OCI-LY7 (cell line): Measurements from ENCODE around the gene MTCL1. TPM values are rescaled to one million over a fixed set of nuclear protein-coding genes. Genes with fewer than 3 reads are reported as not detected.

Experiments
- BruUV-seq: library from RNA; stranded (reverse); fragments of 400-500 nt; replicated peaks from 2 replicates; lab custom pipeline; 2021; lab: Mats Ljungman, UMichigan
- CTCF ChIA-PET: fragments of 300-600 bp; sonication (Branson Sonifier 250); formaldehyde crosslinking; loops from one replicate; lab custom pipeline; 2022; ENCODE audit warnings: antibody characterized with exemption; ENCODE audit not compliant: unreplicated experiment; lab: Charles Lee
- POLR2A ChIA-PET: fragments of 300-600 bp; sonication (Branson Sonifier 250); formaldehyde crosslinking; loops from one replicate; lab custom pipeline; 2022; ENCODE audit warnings: antibody characterized with exemption; lab: Charles Lee
- DNase-seq: peaks from one replicate; pipeline ENCODE4 v3.0.0-alpha.2; 2015; ENCODE audit warnings: low spot score
- H2AFZ ChIP-seq: fragments of 200-600 bp; sonication (generic), shearing (Covaris generic); 2 replicates; pipeline ENCODE4 v1.6.1; 2014; ENCODE audit warnings: mild to moderate bottlenecking, antibody characterized with exemption, low read length, moderate library complexity
- H3K27ac ChIP-seq: fragments of 200-600 bp; sonication (generic); 2 replicates; pipeline ENCODE4 v1.5.1; 2014; ENCODE audit warnings: mixed run types, low read depth, mild to moderate bottlenecking, moderate library complexity, low read length, inconsistent platforms; ENCODE audit not compliant: poor library complexity, severe bottlenecking
- H3K36me3 ChIP-seq: fragments of 200-600 bp; sonication (generic); 2 replicates; pipeline ENCODE4 v1.6.1; 2014; ENCODE audit warnings: mild to moderate bottlenecking, antibody characterized with exemption, low read length, moderate library complexity, mixed read lengths; ENCODE audit not compliant: insufficient read depth
- H3K4me1 ChIP-seq: fragments of 200-600 bp; sonication (generic); 2 replicates; pipeline ENCODE4 v1.5.1; 2014; ENCODE audit warnings: mild to moderate bottlenecking, low read length; ENCODE audit not compliant: insufficient read depth, poor library complexity, severe bottlenecking
- H3K4me2 ChIP-seq: fragments of 200-600 bp; sonication (generic); 2 replicates; pipeline ENCODE4 v1.6.1; 2014; ENCODE audit warnings: mild to moderate bottlenecking, low read length
- H3K4me3 ChIP-seq: fragments of 200-600 bp; sonication (generic); 2 replicates; pipeline ENCODE4 v1.5.1; 2014; ENCODE audit warnings: mild to moderate bottlenecking, low read depth, low read length; ENCODE audit not compliant: poor library complexity, severe bottlenecking
- H3K79me2 ChIP-seq: fragments of 200-600 bp; sonication (generic); 2 replicates; pipeline ENCODE4 v1.6.1; 2016; ENCODE audit warnings: low read depth, mild to moderate bottlenecking, low read length, moderate library complexity, mixed read lengths; ENCODE audit not compliant: insufficient read depth
- H3K9me2 ChIP-seq: fragments of 200-600 bp; sonication (generic); 2 replicates; pipeline ENCODE4 v1.6.1; 2016; ENCODE audit warnings: mild to moderate bottlenecking, low read length, mixed read lengths; ENCODE audit not compliant: insufficient read depth
- H3K9me3 ChIP-seq: fragments of 200-600 bp; sonication (generic); 2 replicates; pipeline ENCODE4 v1.6.1; 2014; ENCODE audit warnings: mild to moderate bottlenecking, mixed run types, low read length, mixed read lengths
- H4K20me1 ChIP-seq: fragments of 200-600 bp; sonication (generic); 2 replicates; pipeline ENCODE4 v1.6.1; 2014; ENCODE audit warnings: mild to moderate bottlenecking, antibody characterized with exemption, low read length, moderate library complexity, mixed read lengths; ENCODE audit not compliant: insufficient read depth
- CTCF ChIP-seq: fragments of 200-600 bp; sonication (generic); conservative IDR thresholded peaks from 2 replicates; pipeline ENCODE4 v1.5.1; 2014; ENCODE audit warnings: mild to moderate bottlenecking, antibody characterized with exemption, low read length, moderate library complexity, mixed read lengths
- EZH2phosphoT487 ChIP-seq: fragments of 200-600 bp; sonication (generic); IDR thresholded peaks from 2 replicates; pipeline ENCODE4 v1.6.1; 2018; ENCODE audit warnings: low read depth, borderline replicate concordance, mild to moderate bottlenecking, mixed run types, antibody characterized with exemption, low read length, moderate library complexity, mixed read lengths
- intact Hi-C: fragments of 100-400 bp; cut with micrococcal nuclease; formaldehyde crosslinking; loops from one replicate; pipeline ENCODE4 v1.10.0; 2022; ENCODE audit not compliant: unreplicated experiment
- total RNA-seq, 2 experiments: library from RNA; depleted of rRNA in 1 of 2; stranded (reverse); fragments of >200 nt in 1 of 2; shearing (Covaris generic) in 1 of 2; gene quantifications; 2 replicates each; pipeline ENCODE4 v1.2.3, GENCODE V29; 2014 to 2022

MTCL1 gene
- total RNA-seq, 2 experiments from 2014 or later, result 96.8 to 159 TPM

DNA sequence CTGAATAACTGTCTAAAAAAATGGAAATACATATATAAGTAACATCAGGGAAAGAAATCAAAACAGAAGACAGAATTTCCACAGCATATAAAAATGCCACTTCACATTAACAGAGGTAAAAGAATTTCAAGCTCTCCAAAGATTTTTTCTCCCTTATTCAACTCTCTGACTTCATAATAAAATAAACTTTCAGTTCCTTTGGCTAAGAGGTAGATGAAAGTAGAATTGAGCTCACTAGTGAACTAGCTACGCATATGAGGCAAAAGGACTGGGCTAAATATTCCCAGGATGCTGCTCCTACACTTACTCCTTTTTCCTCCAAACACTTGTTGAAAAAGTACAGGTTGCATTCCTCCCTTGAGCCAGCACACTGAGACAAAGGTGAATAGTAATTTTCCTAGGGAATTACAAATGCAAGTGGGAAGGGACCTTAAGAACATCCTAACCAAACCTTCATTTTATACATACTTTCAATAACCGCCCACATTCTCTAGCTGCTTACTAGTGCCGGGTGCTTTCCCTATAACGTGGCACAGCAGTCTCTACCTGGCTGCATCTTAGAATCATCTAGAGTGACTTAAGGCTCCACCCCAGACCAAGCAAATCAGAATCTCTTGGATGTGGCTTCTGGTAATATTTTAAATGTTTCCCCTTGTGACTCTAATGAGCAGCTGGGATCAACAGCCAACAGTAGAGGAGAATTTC lies 136.6 kb downstream of the MTCL1 start:
- H3K4me1 ChIP-seq, result no peaks in the 10 kb centered on the region
- H3K4me3 ChIP-seq, result no peak overlapping the region
- peaks cover 10% of the 10 kb centered on the region; the same call in 1 of the 2 replicates for H3K9me3 ChIP-seq
- no peak for DNase-seq
- TF ChIP-seq EZH2phosphoT487 (no peak), CTCF (no peak)
- H3K9me2 ChIP-seq, result no peaks in the 10 kb centered on the region
- ChIA-PET CTCF (no interaction called here), POLR2A (interaction anchor here (0.7 to 2.1 kb wide), 5 partner anchors 9 to 59 kb away, joined by 3 to 8 read pairs (median 5); no protein-coding TSS in a partner anchor)
- H2AFZ ChIP-seq, result no peak overlapping the region
- H3K36me3 ChIP-seq, result no peaks in the 10 kb centered on the region
- no peak overlapping the region for H3K27ac ChIP-seq
- no peaks in the 10 kb centered on the region for H4K20me1 ChIP-seq
- intact Hi-C loops, result no loop called here
- BruUV-seq, result no TSS peak
- H3K79me2 ChIP-seq, result no peaks in the 10 kb centered on the region
- no peak overlapping the region for H3K4me2 ChIP-seq

DNA sequence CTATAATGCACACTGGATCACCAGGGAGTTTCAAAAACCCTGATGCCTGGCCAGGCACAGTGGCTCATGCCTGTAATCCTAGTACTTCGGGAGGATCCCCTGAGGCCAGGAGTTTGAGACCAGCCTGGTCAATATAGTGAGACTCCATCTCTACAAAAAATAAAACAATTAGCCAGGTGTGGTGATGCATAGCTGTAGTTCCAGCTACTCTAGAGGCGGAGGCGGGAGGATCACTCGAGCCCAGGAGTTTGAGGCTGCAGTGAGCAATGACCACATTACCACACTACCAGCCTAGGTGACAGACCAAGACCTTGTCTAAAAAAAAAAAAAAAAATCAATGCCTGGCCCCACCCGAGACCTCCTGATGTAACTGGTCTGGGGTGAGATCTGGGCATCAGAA lies 137.2 kb downstream of the MTCL1 start:
- Histone ChIP-seq H3K36me3 (no peaks in the 10 kb centered on the region), H3K4me2 (no peak overlapping the region), H3K79me2 (no peaks in the 10 kb centered on the region), H2AFZ (no peak overlapping the region), H4K20me1 (no peaks in the 10 kb centered on the region), H3K4me3 (no peak overlapping the region), H3K9me3 (peaks cover 4% of the 10 kb centered on the region; the same call in 1 of the 2 replicates), H3K4me1 (no peaks in the 10 kb centered on the region), H3K27ac (no peak overlapping the region), H3K9me2 (no peaks in the 10 kb centered on the region)
- ChIA-PET POLR2A (interaction anchor here (0.7 to 2.1 kb wide), 3 partner anchors 8 to 56 kb away, joined by 5 to 8 read pairs (median 7); no protein-coding TSS in a partner anchor), CTCF (no interaction called here)
- no peak for DNase-seq
- TF ChIP-seq EZH2phosphoT487 (no peak), CTCF (no peak)
- intact Hi-C loops, result no loop called here
- BruUV-seq, result no TSS peak

DNA sequence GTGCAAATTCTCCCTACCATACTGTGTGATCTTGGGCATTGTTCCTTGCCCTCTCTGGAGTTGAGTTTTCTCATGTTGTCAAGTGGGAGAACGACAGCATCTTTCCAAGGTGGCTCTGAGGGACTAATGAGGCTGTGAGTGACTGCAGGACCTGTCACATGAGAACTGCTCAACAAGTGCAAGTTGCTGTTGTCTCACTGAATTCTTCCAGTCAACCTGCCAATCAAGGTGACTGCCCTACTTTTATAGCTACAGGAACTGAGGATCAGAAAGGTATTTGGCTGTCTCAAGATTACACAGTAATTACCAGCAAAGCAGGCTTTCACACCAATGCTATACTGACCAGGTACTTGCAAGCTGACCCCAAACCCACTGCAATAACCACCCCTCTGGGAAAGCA lies 137.6 kb downstream of the MTCL1 start:
- H3K4me3 ChIP-seq, result no peak overlapping the region
- CTCF ChIA-PET, result no interaction called here
- no peaks in the 10 kb centered on the region for H3K9me3 ChIP-seq
- H3K27ac ChIP-seq, result no peak overlapping the region
- no peak overlapping the region for H3K4me2 ChIP-seq
- H2AFZ ChIP-seq, result no peak overlapping the region
- no peaks in the 10 kb centered on the region for H4K20me1 ChIP-seq
- H3K9me2 ChIP-seq, result no peaks in the 10 kb centered on the region
- intact Hi-C loops, result no loop called here
- TF ChIP-seq CTCF (no peak), EZH2phosphoT487 (no peak)
- BruUV-seq, result no TSS peak
- H3K79me2 ChIP-seq, result no peaks in the 10 kb centered on the region
- H3K4me1 ChIP-seq, result no peaks in the 10 kb centered on the region
- DNase-seq, result no peak
- POLR2A ChIA-PET, result interaction anchor here (0.6 to 1.8 kb wide), 2 partner anchors 8 to 15 kb away, joined by 3 to 7 read pairs; no protein-coding TSS in a partner anchor
- H3K36me3 ChIP-seq, result no peaks in the 10 kb centered on the region
